ENCODE results near the gene RTN4.

Gene RTN4

DNA sequence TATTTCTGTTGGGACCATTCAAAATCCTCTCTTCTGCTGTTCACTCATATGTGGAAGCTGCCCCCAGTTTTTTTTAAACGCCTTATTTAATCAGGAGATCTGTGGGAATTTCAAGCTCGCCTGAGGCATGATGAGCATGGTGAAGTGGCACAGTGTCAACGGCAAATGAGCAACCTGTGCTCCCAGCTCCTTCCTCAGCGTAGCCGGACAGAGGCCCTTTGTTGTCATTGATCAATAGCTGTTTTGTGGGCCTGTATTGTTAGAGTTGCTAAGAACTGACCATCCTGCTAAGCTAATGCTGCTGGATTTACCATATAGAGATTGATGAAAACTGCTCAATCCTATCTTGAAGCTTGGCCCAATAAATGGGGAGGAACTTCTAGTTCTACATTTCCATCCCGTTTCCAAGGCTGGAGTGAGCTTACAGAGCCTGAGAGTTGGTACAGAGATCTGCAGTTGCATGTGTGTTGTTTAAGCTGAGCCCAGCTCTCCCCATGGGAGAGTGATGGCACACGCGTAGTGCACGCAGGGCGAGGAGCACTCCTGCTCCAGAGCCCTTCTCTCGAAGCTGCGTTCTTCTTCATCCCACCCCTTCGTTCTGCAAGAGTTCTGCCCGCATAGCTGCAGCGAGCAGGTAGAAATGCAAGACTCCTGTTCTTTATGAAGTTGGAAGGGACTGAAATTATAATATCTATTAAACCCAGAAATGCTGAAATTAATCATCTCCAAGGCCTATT lies 108.8 kb downstream of the RTN4 start:
- no peak for DNase-seq (ENCODE audit: low spot score)
- TF ChIP-seq, protein P1, sequence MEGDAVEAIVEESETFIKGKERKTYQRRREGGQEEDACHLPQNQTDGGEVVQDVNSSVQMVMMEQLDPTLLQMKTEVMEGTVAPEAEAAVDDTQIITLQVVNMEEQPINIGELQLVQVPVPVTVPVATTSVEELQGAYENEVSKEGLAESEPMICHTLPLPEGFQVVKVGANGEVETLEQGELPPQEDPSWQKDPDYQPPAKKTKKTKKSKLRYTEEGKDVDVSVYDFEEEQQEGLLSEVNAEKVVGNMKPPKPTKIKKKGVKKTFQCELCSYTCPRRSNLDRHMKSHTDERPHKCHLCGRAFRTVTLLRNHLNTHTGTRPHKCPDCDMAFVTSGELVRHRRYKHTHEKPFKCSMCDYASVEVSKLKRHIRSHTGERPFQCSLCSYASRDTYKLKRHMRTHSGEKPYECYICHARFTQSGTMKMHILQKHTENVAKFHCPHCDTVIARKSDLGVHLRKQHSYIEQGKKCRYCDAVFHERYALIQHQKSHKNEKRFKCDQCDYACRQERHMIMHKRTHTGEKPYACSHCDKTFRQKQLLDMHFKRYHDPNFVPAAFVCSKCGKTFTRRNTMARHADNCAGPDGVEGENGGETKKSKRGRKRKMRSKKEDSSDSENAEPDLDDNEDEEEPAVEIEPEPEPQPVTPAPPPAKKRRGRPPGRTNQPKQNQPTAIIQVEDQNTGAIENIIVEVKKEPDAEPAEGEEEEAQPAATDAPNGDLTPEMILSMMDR (IDR thresholded peaks at IDR 0.05; ENCODE audit: extremely low read depth, missing control alignments), result no peak

DNA sequence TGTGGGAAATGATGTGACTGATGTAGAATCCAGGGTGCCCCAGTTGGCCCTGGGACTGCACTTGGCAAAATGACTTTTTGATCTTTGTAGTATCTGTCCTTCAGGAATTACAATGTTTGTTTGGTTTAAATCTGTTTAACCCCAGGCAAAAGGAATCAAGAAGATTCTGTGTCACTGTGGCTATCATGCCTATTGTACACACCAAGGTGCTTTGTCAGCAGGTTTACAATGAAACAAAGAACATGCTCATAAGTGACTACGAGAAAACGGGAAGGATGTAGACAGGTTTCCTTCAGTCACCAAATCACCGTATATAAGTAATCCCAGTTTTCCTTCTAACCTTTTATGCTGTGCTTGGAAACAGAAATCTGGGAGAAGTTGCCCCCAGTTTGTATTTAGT lies 109.5 kb downstream of the RTN4 start:
- no peak for DNase-seq (ENCODE audit: low spot score)
- TF ChIP-seq, protein P1 (IDR thresholded peaks at IDR 0.05; ENCODE audit: extremely low read depth, missing control alignments), result no peak

DNA sequence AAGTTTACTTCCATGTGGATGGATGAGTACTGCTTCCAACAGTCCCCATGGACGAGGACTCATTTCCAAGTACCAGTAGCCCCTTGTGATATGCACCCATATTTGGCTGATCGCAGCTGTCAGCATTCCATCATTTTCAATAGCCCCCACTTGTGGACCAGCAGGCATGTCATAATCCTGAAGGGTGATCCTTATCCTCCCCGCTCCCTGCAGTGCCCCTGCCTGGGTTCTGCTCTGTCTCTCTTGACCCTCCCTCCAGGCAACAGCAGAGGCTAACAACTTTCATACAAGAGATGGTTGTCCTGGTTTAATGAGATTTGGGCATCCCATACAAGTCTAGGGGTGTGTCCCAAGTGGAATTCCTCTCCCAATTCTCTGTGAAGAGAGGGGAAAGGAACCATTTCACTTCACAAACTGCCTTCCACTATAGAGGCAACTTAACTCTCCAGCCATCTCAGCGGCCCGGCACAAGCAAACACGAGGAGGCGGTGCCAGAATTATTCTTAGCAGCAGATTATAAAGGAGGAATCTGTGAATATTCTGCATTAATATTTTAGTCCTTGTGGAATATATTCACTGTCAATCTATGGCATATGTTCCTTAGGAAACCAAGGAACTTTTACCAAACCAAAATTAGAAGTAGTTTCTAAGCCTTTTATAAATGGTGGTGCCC lies 110.7 kb downstream of the RTN4 start:
- DNase-seq (ENCODE audit: low spot score), result no peak
- TF ChIP-seq, protein P1 (IDR thresholded peaks at IDR 0.05; ENCODE audit: extremely low read depth, missing control alignments), result no peak

DNA sequence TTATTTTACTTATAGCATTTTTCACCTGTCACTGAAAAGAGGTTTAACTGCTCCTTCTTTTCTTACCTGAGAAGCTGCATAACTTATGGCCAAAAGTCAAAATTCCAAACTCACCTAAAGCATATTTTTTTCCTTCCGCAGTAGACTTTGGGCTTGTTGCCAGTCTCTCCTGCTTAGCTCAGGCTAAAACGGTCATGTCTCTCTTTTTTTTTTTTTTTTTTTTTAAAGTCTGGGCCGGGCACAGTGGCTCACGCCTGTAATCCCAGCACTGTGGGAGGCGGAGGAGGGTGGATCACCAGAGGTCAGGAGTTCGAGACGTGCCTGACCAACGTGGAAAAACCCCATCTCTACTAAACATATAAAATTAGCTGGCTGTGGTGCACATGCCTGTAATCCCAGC lies 113.5 kb downstream of the RTN4 start:
- no peak for DNase-seq (ENCODE audit: low spot score)
- TF ChIP-seq, protein P1 (IDR thresholded peaks at IDR 0.05; ENCODE audit: extremely low read depth, missing control alignments), result no peak

DNA sequence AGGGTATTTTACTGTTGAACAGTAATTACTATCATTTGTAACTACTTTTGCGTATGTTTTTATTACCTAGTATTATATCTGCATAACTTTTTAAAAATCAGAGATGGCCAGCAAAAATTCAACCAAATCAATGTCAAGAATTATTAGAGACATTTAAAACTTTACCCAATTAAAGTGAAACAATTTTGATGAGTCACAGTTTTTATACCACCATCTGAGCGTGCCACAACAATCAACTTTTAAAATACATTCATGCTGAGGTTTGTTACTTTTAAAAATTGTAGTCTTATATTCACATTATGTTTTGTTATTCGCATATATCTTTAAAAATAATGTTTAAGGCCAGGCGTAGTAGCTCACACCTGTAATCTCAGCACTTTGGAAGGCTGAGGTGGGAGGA lies 114.9 kb downstream of the RTN4 start:
- no peak for DNase-seq (ENCODE audit: low spot score)
- TF ChIP-seq, protein P1 (IDR thresholded peaks at IDR 0.05; ENCODE audit: extremely low read depth, missing control alignments), result no peak

DNA sequence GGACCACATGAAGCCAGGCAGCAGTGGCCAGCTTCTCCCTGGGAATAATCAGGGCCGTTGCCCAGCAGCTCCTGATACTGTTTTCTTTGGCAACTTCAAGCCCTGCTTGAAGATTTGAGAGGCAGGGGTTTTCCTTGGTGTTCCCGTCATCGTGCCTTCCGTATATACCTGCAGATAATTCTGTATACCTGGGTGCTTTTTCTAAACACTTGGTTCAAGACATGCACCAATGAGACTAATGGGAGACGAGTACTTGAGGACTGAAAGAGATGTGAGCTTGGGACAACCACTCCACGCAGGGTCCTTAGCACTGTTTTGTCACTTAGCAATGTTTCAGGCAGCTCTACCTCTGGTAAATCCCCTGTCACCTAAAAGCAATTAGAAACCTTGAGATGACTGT lies 118.8 kb downstream of the RTN4 start:
- no peak for DNase-seq (ENCODE audit: low spot score)
- TF ChIP-seq, protein P1 (IDR thresholded peaks at IDR 0.05; ENCODE audit: extremely low read depth, missing control alignments), result no peak

DNA sequence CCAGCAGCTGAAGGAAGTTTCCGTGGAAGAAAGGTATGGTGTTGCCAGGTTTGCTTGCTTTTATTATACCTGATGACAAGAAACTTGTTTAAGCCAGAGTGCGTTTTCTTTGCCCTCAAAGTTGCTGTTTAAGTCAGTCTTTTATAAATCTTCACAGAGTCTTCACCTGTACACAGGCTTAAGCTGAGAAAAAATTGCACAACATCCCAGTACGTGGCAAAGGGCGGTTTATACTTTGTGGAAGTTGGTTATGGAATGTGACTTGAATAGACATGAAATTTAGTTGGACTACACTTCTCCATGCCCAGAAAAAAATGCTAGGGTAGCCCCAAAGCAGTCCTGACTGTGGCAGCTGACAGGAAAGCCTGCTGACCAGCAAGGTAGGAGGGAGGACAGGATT lies 121.5 kb downstream of the RTN4 start:
- TF ChIP-seq, protein P1 (IDR thresholded peaks at IDR 0.05; ENCODE audit: extremely low read depth, missing control alignments), result no peak
- DNase-seq (ENCODE audit: low spot score), result no peak

Data from GM20000 (cell line).